ENCODE measurements around the gene MAP3K20. TPM values are rescaled to one million over a fixed set of nuclear protein-coding genes. Genes with fewer than 3 reads are reported as not detected.

Gene MAP3K20
- 21.8 and 68.8 TPM in 2 replicates for total RNA-seq (ENCODE audit: low replicate concordance)

DNA sequence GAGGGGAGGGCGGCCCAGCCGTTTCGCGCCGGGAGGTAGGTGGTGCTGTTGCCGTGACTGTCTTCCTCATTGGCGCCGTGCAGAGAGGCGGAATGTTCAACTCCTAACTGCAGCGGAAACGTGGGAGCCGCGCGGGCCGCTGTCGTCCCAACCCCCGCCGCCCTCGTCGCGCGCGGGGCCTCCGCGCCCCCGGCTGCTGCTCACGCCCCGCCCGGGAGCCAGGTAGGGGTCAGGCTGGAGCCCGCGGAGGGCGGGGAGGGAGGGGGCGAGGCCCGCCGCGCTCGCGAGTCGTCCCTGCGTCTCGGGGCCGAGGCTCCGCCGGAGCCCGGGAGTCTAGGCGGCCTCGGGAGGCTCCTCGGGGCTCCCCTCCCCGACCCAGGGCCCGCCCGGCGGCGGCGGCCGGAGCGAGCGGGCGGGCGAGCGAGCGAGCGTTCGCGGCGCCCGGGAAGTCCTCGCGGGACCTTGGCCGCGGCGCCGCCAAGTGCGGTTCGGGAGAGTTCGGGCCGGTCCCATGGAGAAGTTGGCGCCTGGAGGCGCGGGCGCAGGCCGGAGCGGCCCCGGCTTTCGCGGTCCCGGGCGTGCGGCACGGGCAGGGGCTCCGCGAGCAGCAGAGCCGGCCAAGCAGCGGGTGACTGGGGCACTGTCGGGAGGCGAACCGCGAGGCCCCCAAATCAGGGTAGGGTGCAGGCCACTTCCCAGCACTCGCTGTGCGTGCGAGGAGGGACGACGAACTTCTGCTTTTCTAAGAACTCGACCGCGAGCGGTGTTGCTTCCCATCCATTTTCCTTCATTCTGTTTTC lies at the start of gene MAP3K20:
MAP3K20 (plus strand) TSS at position 66 of the 800 bp plus-strand sequence. CDS start 15,186 bp downstream, outside the sequence.

